Measurements from ENCODE around the gene CXADR. TPM values are rescaled to one million over a fixed set of nuclear protein-coding genes. Genes with fewer than 3 reads are reported as not detected.

CXADR gene
- total RNA-seq, 2 donors from 2014 or later = 0.28 TPM; not detected in 1

GRCh38 chr21:17616831-17617230 is 104.0 kb downstream of the CXADR start:
- no peak for TF ChIP-seq CTCF (IDR thresholded peaks at IDR 0.05)
- no peak for ATAC-seq (ENCODE audit: insufficient number of reproducible peaks, low FRiP score, low read depth)
- H3K9me3 ChIP-seq = no peaks in the 10 kb centered on the region
- no peaks in the 10 kb centered on the region for H3K4me1 ChIP-seq (ENCODE audit: control insufficient read depth in 1 of 2, low read depth in 2 of 2)
- no peak for DNase-seq (ENCODE audit: low spot score)
- no peaks in the 10 kb centered on the region for H3K27me3 ChIP-seq (replicated peaks; ENCODE audit: insufficient read depth)
- no peaks in the 10 kb centered on the region for H3K36me3 ChIP-seq
- no peak overlapping the region for H3K4me3 ChIP-seq
- H3K27ac ChIP-seq = no peak overlapping the region

GRCh38 chr21:17622018-17622417 is 109.2 kb downstream of the CXADR start:
- ATAC-seq (ENCODE audit: insufficient number of reproducible peaks, low FRiP score, low read depth) = no peak
- no peak overlapping the region for H3K27ac ChIP-seq
- H3K4me1 ChIP-seq (ENCODE audit: control insufficient read depth in 1 of 2, low read depth in 2 of 2) = no peaks in the 10 kb centered on the region
- no peaks in the 10 kb centered on the region for H3K36me3 ChIP-seq
- H3K27me3 ChIP-seq (replicated peaks; ENCODE audit: insufficient read depth) = no peaks in the 10 kb centered on the region
- no peak for TF ChIP-seq CTCF (IDR thresholded peaks at IDR 0.05)
- no peaks in the 10 kb centered on the region for H3K9me3 ChIP-seq
- DNase-seq (ENCODE audit: low spot score) = no peak
- no peak overlapping the region for H3K4me3 ChIP-seq

- Histone ChIP-seq H3K9me3 (no peaks in the 10 kb centered on the region), H3K27me3 (replicated peaks; ENCODE audit: insufficient read depth) (no peaks in the 10 kb centered on the region), H3K27ac (no peak overlapping the region), H3K36me3 (no peaks in the 10 kb centered on the region), H3K4me1 (ENCODE audit: control insufficient read depth in 1 of 2, low read depth in 2 of 2) (no peaks in the 10 kb centered on the region), H3K4me3 (no peak overlapping the region)
- TF ChIP-seq CTCF (IDR thresholded peaks at IDR 0.05) = no peak
- no peak for ATAC-seq (ENCODE audit: insufficient number of reproducible peaks, low FRiP score, low read depth)
- DNase-seq (ENCODE audit: low spot score) = no peak
Observed at GRCh38 chr21:17631195-17631594, 118.4 kb downstream of the CXADR start.

GRCh38 chr21:17636711-17637110 is 123.9 kb downstream of the CXADR start:
- Histone ChIP-seq H3K27me3 (replicated peaks; ENCODE audit: insufficient read depth) (no peaks in the 10 kb centered on the region), H3K4me3 (no peak overlapping the region), H3K4me1 (ENCODE audit: control insufficient read depth in 1 of 2, low read depth in 2 of 2) (no peaks in the 10 kb centered on the region), H3K27ac (no peak overlapping the region), H3K9me3 (no peaks in the 10 kb centered on the region), H3K36me3 (no peaks in the 10 kb centered on the region)
- no peak for DNase-seq (ENCODE audit: low spot score)
- TF ChIP-seq CTCF (IDR thresholded peaks at IDR 0.05) = no peak
- ATAC-seq (ENCODE audit: insufficient number of reproducible peaks, low FRiP score, low read depth) = no peak

- ATAC-seq (ENCODE audit: insufficient number of reproducible peaks, low FRiP score, low read depth) (no peak), DNase-seq (ENCODE audit: low spot score) (no peak)
- Histone ChIP-seq H3K36me3 (no peaks in the 10 kb centered on the region), H3K4me1 (ENCODE audit: control insufficient read depth in 1 of 2, low read depth in 2 of 2) (no peaks in the 10 kb centered on the region), H3K9me3 (no peaks in the 10 kb centered on the region), H3K27me3 (replicated peaks; ENCODE audit: insufficient read depth) (no peaks in the 10 kb centered on the region), H3K4me3 (no peak overlapping the region), H3K27ac (no peak overlapping the region)
- TF ChIP-seq CTCF (IDR thresholded peaks at IDR 0.05) = no peak
Observed at GRCh38 chr21:17640821-17641220, 128.0 kb downstream of the CXADR start.

Other genes starting within 250 kb of the CXADR start
- gene BTG3, start 99.9 kb downstream of the CXADR start, total RNA-seq = 10 to 100 TPM; 31.4 to 39.3 TPM

Data from thoracic aorta (tissue), 2 donors.